Skeletal muscle satellite cell (primary cell): ENCODE measurements around the gene TP53I13.
"Not testable (repeated sequence)": the region's sequence is repeated elsewhere in the genome, so short reads cannot be mapped to it uniquely, and the experiment has no call there.

ENCODE experiments used
- H3K27me3 ChIP-seq: 2 replicates; pipeline ENCODE4 v1.7.0; 2013; ENCODE audit warnings: low read length; ENCODE audit not compliant: control insufficient read depth, insufficient read depth
- H3K36me3 ChIP-seq: 2 replicates; pipeline ENCODE4 v1.7.0; 2013; ENCODE audit warnings: mild to moderate bottlenecking, control low read depth, low read length; ENCODE audit not compliant: insufficient read depth
- H3K4me1 ChIP-seq: 2 replicates; pipeline ENCODE4 v1.7.0; 2013; ENCODE audit warnings: low read length; ENCODE audit not compliant: control insufficient read depth, insufficient read depth
- H3K4me2 ChIP-seq: 2 replicates; pipeline ENCODE4 v1.7.0; 2013; ENCODE audit warnings: mild to moderate bottlenecking, low read length
- H3K4me3 ChIP-seq: 2 replicates; pipeline ENCODE4 v1.7.0; 2013; ENCODE audit warnings: low read length
- H3K9ac ChIP-seq: 2 replicates; pipeline ENCODE4 v1.7.0; 2013; ENCODE audit warnings: mild to moderate bottlenecking, low read depth, low read length, moderate library complexity
- H3K9me3 ChIP-seq: replicated peaks from 2 replicates; pipeline ENCODE4 v1.7.0; 2013; ENCODE audit warnings: mild to moderate bottlenecking, control low read depth, low read length

Gene TP53I13

DNA sequence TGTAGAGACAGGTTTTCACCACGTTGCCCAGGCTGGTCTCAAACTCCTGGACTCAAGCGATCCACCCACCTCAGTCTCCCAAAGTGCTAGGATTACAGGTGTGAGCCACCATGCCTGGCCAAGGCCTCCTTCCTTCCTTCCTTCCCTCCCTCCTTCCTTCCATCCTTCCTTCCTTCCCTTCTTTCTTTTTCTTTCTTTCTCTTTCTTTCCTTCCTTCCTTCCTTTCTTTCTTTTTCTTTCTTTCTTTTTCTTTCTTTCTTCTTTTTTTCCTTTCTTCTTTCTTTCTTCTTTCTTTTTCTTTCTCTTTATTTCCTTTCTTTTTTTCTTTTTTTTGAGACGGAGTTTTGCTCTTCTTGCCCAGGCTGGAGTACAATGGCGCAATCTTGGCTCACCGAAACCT lies 10.4 kb upstream of the TP53I13 start:
- H3K4me2 ChIP-seq, H3K9me3 ChIP-seq, H3K36me3 ChIP-seq, H3K4me3 ChIP-seq, H3K4me1 ChIP-seq, H3K9ac ChIP-seq, H3K27me3 ChIP-seq: not testable (repeated sequence)

DNA sequence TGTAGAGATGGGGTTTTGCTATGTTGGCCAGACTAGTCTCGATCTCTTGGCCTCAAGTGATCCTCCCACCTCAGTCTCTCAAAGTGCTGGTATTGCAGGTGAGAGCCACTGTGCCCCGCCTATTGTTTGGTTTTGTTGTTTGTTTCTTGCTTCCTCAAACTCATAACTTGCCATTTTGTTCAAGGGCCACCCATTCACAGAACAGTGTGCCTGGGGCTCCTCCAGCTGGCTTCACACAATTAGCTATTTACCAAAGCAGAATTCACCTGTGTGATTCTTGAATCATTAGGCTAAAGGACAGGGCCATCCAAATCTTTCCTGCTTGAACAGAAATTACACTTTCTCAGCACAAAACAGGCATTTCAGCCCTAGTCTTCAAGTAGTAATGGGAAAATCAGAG lies 8.9 kb upstream of the TP53I13 start:
- no peak overlapping the region for H3K4me3 ChIP-seq
- H3K4me1 ChIP-seq = peaks cover 4% of the 10 kb centered on the region
- H3K9ac ChIP-seq = no peak overlapping the region
- H3K36me3 ChIP-seq = peaks cover 5% of the 10 kb centered on the region
- H3K4me2 ChIP-seq = no peak overlapping the region
- H3K9me3 ChIP-seq = no peaks in the 10 kb centered on the region
- H3K27me3 ChIP-seq = no peaks in the 10 kb centered on the region

DNA sequence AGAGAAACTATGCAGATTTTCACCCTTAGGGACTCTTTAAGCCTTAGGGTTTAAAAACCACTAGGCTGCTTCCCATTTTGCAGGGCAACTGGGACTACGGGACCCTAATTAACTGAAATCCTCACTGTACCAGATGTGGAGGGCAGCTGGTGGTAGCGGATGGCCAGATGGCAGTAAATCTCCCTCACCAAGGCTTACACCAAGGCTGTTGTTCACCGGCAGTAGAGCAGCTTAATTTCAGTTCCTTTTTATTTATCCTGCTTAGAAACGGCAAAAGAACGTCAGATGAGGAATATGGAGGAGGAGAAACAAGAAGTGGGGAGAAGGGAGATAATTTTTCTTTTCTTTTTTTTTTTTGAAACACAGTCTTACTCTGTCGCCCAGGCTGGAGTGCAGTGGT lies 8.2 kb upstream of the TP53I13 start:
- Histone ChIP-seq H3K27me3 (no peaks in the 10 kb centered on the region), H3K4me3 (no peak overlapping the region), H3K9me3 (no peaks in the 10 kb centered on the region), H3K4me2 (peak overlapping the region; percentile 24), H3K9ac (no peak overlapping the region), H3K4me1 (peaks cover 4% of the 10 kb centered on the region), H3K36me3 (peaks cover 5% of the 10 kb centered on the region)

DNA sequence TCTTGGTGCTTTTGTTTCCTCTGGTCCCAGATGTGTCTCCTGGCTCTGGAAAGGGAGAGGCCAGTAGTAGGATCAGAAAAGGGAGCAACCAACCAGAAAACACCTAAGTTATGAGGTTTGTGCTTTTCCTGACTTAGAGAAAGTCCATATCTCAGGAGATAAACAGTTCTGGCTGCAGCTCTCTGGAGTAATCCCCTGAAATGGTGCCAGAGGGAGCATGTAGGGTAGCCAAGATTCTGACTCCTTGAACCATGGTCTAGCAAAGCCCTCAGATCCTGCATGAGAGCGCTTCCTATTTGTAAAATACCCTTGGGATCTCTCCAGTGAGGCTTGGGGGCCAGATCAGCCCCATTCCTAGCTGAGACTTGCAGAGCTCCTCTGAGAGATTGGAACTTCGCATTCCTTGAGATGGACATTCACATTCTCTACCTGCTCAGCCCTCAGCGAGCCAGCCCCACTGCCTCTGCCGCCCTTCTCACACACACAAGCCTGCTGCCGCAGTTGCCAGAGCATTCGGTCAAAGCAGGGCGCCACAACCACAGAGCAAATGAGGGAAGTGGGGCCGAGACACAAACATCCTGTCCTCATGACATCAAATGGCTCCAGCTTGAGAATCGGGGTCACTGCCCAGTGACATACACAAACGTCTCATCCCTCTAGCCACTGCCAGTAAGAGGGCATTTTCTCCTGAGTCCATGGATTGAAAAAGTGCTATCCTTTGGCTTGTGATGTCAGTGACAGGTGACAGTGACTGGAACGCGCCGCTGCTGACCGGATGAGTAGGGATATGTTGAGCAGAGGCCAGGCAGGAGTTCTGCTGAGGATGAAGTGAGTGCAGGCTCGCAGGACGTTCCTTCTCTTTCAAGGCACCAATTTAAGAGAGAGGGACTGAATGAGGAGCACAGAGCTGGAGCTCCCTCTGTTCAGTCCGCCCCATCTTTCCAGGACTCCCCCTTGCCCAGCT lies 6.7 kb upstream of the TP53I13 start:
- Histone ChIP-seq H3K4me3 (no peak overlapping the region), H3K4me1 (peaks cover 16% of the 10 kb centered on the region)

DNA sequence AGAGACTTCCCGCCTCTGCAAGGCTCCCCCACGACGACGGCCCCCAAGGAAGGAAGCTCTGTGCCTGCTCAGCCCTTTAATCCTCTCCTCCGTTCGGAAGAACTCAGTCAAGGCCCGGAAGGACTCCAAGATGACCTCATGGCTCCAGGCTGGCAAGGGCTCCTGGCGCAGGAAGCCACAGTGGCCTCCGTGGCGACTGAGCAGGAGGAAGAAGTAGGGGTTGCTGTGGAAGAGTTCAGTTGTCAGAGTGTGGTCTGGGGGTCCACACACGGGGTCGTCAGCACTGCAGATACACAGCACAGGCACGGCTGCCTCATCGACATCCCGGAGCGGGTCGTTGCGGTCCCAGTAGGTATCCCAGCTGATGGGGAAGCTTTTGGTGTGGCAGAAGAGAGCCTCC lies 5.9 kb upstream of the TP53I13 start:
- Histone ChIP-seq H3K27me3 (no peaks in the 10 kb centered on the region), H3K36me3 (peaks cover 5% of the 10 kb centered on the region), H3K4me2 (no peak overlapping the region), H3K9me3 (no peaks in the 10 kb centered on the region), H3K4me1 (peaks cover 16% of the 10 kb centered on the region), H3K4me3 (no peak overlapping the region), H3K9ac (no peak overlapping the region)

More for the DNA sequence above, 6.7 kb upstream of the TP53I13 start:
- Histone ChIP-seq H3K36me3 (peaks cover 5% of the 10 kb centered on the region), H3K4me2 (no peak overlapping the region), H3K9me3 (no peaks in the 10 kb centered on the region), H3K27me3 (no peaks in the 10 kb centered on the region), H3K9ac (no peak overlapping the region)

DNA sequence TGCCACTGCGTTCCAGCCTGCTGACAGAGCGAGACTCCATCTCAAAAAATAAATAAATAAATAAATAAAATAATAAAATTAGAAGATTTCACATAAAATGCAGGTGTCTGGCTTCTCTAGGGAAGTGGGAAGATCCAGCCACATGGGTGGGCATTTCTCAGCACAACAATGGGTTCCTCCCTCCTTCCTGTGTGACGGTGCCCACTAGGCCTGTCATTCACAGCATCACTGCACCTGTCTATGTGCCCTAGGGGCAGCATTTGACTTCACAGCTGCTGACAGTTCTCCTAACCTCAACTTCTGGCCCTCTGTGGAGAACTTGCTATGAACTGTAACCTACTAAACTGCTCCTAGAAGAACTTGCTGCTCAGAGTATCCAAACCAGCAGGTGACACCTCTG lies 4.7 kb upstream of the TP53I13 start:
- no peak overlapping the region for H3K4me2 ChIP-seq
- H3K9me3 ChIP-seq = no peaks in the 10 kb centered on the region
- H3K36me3 ChIP-seq = peaks cover 5% of the 10 kb centered on the region
- no peak overlapping the region for H3K9ac ChIP-seq
- H3K4me1 ChIP-seq = peaks cover 16% of the 10 kb centered on the region
- no peak overlapping the region for H3K4me3 ChIP-seq
- H3K27me3 ChIP-seq = no peaks in the 10 kb centered on the region

DNA sequence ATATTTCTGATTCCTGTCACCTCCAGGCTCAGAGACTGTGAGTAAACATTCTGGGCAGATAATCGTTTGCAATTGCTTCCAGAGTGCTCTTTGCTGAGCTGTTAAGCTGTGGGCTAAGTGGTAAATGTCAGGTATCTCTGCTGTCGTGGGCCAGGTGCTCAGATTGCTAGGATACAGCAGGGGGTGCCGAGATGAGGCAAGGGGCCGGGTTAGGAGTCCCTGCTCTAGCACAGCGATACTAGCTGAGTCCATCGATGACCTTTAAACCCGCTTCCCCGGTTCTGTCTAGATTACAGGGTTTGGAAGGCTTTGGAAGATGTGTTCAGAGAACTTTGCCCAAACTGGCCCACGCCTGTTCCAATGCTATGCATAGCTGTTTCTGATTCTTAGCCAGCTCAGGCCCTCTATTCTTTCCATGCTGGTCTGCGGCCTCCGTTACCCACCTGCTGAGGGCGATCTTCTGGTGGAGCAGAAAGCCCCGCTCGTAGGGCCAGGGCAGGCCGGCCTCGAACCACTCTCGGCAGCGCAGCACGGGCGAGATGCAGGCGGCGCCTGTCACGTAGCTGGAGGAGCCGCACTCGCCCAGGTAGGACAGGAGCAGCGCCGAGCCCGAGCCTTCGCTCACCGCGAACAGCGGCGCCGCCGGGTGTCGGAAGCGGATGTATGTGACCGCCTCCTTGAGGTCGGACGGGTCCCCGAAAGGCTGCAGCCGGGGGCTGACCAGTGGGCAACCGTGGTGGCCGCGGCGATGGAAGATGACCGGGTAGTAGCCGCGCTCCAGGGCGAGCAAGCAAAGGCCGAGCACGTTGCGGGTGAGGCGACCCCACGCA lies 2.6 kb upstream of the TP53I13 start:
- Histone ChIP-seq H3K4me1 (peaks cover 21% of the 10 kb centered on the region), H3K9ac (peak overlapping the region; percentile 57), H3K36me3 (peaks cover 8% of the 10 kb centered on the region), H3K9me3 (no peaks in the 10 kb centered on the region), H3K27me3 (no peaks in the 10 kb centered on the region), H3K4me3 (peak overlapping the region; percentile 74), H3K4me2 (peak overlapping the region; percentile 98)

DNA sequence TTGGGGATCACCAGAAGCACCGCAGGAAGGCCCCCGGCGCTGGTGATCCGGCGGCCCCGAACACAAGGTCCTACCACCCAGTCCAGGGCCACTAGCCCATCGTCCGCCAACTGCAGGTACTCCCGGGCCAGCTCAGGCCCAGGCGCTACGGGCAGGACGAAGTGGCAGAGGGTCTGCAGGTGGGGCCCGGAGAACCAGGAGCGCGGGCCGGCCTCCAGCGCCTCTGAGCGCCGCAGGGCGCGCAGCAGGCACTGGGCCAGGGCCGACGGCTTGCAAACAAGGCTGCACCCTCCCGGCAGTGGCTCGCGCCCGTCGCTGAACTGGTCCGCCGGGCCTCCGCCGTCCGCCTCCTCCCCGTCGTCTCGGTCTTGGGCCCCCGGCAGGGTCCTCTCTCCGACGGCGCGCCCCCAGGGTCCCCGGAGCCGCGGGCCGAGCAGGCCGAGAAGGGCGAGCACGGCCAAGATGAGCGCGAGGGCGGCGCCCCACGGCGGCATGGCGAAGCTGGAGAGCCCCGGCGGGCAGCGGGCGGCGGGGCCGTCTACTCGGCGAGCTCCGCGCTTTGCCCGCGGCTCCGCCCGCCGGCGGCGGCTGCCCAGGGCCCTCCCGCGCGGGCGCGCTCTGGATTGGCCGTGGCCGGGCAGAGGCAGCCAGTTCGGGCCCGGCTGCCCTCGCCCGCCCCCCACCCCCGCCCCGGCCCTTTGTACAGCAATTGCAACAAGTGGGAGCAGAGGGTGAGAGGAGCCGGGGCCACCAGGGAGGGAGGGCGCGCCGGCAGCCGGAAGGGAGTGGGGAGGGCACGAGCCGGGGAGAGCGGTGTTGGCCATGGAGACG lies 1.8 kb upstream of the TP53I13 start, which contains the start of gene ABHD15:
Gene ABHD15, minus strand, starts transcription at position 565 of the 831 bp plus-strand sequence. Its CDS starts 71 bp downstream, at position 494.
- Histone ChIP-seq H3K9me3 (no peaks in the 10 kb centered on the region), H3K4me3 (peak within 1 kb of the TSS; percentile 74), H3K4me1 (peaks cover 21% of the 10 kb centered on the region), H3K27me3 (no peaks in the 10 kb centered on the region), H3K9ac (peak within 1 kb of the TSS; percentile 73), H3K4me2 (peak within 1 kb of the TSS; percentile 98), H3K36me3 (peaks cover 11% of the 10 kb centered on the region)

DNA sequence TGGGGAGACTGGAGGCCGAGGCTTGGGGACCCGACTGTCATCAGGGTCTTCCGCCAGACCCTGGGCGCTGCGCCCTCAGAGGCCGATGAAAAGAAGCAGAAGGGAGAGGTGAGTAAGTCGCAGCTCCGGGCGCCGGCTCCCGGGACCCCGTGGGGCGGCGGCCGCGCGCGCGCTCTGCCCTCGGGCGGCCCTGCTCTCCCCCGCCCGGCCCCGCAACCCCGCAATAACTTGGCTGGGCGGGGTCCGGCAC lies 1.3 kb upstream of the TP53I13 start:
- Histone ChIP-seq H3K9ac (peak overlapping the region; percentile 73), H3K27me3 (no peaks in the 10 kb centered on the region), H3K9me3 (no peaks in the 10 kb centered on the region), H3K36me3 (peaks cover 7% of the 10 kb centered on the region), H3K4me3 (peak overlapping the region; percentile 74), H3K4me1 (peaks cover 24% of the 10 kb centered on the region), H3K4me2 (peak overlapping the region; percentile 98)

DNA sequence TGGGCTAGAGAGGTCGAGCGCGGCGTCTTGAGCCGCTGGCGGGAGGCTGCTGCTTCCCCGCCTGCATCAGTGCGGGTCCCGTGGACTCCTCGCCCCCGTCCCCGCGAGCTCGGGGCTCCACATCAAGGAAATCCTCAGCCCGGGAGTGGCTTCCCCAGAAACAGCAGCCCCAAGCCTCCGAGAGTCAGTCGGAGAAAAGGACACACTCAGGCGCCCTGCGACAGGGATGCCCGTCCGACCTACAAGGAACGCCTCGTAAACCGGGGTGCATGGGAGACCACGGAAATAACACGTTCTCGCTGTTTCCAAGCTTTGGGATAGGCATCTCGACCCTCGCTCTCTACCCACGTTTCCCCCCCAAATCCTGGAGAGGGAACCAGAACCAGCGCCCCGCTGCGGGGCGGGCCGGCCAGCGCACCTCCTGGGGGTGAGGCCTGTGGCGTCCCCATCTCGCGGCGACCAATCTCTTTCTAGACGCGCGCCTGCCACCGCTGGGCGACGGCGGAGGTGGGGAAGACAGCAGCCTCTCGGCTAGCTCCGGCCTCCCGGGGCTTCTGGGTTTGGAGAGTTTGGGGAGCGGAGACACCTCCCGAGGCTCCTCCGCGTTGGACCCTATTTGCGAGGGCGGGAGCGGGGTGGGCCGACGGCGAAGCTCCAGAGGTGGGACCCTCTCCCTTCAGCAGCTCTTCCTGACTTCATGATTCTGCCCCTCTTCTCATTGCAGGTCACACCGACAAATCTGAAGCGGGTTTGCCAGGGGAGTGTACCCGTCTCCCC lies 759 bp upstream of the TP53I13 start:
- Histone ChIP-seq H3K9me3 (no peaks in the 10 kb centered on the region), H3K4me3 (peak overlapping the region; percentile 74), H3K27me3 (no peaks in the 10 kb centered on the region), H3K36me3 (peaks cover 7% of the 10 kb centered on the region), H3K9ac (peak overlapping the region; percentile 73), H3K4me1 (peaks cover 29% of the 10 kb centered on the region), H3K4me2 (peak overlapping the region; percentile 98)
